ENCODE data around the gene TEX14.

TEX14 gene

DNA sequence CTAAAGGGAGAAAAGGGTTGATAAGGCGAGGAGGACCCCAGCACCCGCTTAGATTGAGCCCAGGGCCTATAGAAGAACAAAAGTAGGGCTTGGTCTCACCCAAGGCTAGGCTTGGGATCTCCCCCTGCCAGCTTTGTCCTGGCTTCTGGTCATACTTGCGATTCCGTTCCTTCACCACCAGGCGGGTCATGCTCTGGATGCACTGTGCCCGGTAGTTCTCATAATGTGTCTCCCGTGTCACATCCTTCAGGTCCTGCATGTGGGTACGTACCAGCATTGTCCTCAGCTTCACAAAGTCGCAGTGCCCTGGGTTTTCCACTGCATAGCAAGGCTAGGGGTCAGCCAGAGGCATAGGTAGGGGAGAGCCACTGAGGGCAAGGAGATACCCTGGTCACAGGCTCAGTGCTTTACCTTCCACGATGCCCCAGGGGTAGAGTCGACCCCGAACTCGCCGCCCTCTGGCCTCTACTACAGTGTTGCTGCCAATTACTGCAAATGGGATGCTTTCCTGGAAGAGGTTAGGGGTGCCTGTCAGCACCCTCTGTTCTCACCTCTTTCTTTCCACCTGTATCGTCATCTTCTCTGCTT, 170.9 kb downstream of the TEX14 start:
- DNase-seq (ENCODE audit: low spot score): peak; percentile 45

DNA sequence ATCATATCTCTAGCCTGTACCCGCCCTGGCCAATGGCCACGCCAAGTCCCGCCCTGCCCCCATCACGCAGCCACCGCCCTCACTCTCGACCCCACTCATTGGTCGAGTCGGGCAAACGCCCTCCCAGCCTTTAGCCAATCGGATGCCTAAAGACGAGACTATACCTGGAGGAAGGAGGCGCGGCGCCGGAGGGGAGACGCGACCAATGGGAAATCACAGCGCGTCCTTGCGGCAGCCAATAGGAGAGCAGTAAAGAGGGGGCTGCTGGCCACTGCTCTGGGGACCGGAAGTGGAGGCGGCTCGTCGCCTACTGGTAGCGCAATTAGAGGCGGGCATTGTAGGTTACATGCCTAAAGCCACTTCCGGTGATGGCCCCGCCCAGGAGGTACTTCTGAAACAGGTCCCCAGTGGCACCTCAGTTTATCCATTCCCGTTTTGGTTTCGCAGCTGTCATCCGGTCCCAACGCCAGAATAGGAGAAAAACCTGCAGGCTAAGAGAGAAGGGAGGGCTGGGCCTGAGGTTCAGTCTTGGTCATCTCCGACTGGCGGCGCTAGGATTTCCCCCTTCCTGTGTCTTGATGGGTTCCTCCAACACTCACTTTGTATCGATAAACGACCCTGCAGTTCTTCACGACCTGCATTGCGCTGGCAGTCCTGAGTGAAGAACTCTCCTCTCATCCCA, 173.8 kb downstream of the TEX14 start:
- DNase-seq (ENCODE audit: low spot score): peak; percentile 100

DNA sequence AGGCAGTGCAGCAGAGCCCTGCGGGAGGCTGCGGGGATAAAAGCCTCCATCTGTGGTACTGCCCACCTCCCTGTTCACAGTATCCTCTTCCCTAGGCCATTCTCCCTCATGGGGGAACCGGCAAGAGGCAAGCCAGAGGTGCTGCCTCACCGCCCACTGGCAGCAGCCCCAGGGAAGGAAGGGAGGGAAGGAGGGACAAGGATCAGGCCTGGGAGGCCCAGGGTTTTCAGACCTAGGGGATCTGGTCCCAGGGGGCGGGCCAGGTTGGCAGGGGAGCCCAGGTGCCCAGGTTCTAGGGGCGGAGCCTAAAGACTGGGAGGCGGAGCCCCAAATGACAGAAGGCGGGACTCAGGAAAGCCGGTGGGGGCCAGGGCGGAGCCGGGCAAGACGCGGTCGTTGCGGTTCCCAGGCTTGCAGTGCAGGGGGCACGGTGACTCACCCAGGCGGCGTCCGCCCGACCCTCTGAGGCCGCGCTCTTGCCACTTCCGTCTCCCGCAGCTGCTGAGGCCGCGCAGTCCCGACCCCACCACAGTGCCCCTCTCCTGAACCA, 174.4 kb downstream of the TEX14 start:
- DNase-seq (ENCODE audit: low spot score): no peak

DNA sequence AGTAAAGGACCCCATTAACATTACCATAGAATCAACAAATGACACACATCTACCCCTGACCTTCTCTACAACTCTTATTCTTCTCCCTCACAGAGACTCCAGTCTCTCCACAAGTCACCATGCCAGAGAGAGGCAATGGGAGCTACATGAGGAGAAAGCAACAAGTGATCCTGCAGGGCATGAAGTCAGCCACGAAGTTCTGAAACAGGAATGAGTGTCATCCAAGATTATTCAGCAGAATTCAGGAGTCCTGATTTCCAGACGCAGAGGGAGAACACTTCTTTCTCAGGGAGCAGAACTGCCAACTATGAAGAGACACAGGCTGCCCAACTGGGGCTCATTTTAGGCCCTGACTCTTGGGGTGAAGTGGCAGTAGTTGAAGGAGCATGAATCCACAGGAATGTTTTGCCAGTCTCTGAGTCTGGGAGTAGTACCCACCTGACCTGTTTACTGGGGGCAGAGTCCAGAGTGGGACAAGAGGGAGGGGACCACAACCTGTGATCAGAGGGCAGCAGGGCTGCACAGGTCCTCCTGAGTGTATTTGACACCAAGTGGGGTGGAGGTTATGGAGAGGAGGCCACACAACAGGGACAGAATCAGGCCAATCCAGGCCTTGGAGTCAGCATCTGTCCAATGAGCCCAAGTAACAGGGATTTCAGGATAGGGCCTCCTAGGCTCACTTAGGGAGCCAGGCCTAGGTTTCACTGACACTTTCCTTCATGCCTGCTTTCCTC, 175.0 kb downstream of the TEX14 start:
- no peak for DNase-seq (ENCODE audit: low spot score)

DNA sequence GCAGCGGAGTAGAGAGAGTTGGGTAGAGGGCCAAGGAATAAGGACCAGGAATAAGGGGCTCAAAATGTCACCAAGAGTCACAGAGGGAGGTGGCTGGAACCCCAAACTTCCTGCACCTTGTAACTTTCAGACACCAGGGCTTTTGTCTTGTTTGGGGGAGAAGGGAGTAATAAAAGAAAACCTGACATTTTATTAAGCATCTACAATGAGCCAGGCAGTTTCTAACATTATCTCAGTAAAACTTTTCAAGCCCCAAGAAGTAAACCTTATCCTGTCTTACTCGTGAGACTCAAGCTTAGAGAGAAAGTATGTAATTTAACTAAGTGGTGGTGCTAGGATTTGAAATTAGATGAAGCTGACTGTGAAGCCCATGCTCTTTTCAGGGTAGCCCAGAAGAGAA, 176.6 kb downstream of the TEX14 start:
- no peak for DNase-seq (ENCODE audit: low spot score)

DNA sequence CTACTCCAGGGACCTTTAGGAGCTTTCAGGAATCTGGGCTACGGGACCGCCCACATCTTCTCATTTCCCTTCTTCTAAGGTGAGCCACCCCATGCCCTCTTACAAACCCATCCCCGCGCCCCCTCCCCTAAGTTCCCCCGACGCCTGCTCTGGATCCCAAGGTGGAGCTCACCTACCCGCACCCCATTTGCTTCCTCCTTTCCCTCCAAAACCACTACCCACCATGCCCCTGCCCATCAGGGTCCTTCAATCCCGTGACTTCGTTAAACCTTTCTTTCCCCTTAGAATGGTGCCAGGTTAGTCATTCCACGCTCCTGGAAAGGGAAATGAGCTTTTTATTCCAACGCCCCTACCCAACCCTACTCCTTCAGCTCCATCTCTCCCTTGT, 177.1 kb downstream of the TEX14 start:
- no peak for DNase-seq (ENCODE audit: low spot score)

DNA sequence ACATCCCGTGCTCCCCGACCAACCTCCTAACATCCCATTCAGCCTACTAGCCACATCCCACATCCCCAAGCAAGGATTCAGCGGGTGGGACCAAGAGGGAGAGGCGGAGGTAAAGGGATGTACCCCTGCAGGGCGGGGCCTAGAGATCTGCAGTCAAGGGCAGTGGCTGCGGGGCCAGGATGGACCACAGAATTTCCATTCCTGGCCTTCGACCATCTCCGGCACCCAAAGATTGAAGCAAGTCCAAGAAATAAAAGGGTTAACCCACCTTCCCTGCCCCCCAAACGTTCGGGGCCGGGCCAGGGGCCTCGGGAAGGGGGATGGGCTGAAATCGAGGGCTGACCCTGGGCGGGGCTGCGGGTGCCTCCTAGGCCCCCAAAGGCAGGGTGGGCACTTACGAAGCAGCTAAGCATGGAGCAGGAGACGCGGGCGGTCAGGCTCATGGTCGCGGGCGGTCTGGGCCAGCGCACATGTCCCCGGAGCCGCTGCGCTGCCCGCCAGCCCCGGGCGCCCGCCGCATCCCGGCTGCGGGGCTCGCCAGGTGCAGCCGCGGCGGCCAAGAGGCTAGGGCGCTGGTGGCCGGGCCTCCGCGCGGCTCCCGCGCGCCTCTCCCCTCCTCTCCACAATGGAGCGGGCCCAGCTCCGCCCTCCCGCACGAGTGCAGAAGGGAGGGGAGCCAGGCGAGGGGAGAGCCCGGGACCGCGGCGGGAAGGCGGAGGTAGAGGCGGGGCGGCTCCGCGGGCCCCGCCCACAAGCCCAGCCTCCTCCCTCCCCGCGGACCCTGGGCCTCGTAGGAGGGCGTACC, 177.7 kb downstream of the TEX14 start, which contains the start of gene MTMR4:
Gene MTMR4, minus strand, starts transcription at position 674 of the 805 bp plus-strand sequence. Its CDS starts 231 bp downstream, at position 443.
- peak; percentile 79 for DNase-seq (ENCODE audit: low spot score)

DNA sequence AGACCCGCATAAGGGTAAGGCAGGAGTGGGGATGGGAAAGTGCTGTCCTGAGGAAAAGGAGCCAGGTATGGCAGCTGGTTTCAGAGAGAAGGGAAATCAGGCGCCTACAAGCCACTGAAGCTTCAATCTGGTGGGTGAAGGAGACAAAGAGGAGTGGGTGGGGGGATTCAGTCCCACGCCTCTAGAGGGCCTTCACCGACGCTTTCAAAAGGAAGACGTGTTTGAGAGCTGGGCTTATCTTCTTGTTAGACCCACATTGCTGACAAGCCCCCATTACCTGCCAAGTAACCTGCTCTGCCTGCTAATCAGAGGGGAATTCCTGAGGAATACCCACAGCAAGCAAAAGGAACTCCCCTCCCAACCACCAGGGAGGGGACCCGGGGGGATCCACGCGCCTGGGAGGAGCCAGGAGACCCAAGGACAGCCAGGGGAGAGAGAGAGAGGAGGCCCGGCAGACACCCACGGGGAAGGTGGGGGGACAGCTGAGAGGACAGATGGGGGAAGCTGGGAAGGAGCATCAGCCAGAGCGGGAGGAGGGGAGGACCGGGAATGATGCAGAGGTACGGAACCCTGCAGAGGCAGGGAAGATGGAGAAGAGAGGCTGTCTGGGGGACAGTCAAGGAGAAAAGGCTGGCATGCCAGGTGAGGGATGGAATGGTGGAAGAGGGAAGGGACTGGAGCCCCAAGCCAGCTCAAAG, 178.4 kb downstream of the TEX14 start:
- no peak for DNase-seq (ENCODE audit: low spot score)

DNA sequence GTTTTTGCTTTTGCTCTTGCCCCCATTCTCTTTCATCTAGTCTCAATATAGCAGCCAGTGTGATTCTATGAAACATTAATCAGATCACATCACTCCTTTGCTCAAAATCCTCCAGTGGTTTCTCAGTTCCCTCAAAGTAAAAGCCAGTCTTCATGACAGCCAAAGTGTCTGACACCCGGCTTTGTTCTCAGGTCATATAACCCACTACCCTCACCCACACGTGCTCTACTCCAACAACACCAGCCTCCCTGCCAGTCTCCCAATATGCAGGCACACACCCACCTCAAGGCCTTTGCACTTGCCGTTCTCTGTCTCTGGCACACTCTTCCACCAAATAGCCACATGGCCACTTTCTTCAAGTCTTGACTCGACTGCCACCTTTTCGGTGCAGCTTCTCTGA, 181.8 kb downstream of the TEX14 start:
- DNase-seq (ENCODE audit: low spot score): no peak

DNA sequence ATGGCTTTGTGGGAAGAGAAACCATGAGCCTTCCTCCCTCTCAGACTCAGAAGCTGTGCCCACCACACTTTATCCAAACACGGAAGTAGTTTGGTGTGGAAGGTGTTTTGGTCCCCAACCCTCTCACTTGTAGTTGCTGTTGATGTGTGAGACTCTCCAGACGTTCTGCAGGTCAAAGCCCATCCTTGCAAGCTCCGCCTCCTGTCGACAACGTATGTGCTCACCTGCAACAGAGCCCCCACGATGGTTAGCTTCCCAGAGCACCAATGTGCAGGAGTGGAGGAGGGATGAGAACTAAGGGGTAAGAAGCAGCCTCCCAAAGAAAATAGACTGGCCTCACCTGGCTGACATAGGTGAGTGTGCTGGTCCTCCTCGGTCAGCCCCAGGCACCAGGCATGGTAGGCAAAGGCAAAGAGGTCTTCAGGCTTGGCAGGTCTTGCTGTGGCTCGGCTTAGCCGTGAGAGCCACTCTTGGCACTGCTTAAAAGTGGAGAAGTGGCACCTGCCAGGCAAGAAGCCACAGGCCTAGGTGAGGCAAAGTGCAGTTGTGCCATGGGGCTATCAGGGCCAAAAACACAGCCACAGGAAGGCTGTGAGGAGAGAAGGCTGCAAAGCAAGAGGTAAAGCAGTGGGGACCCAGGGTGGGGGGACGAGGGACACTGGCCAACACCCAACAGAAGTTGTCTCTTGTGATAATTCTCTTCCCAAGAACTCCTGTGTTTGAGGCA, 183.3 kb downstream of the TEX14 start:
- no peak for DNase-seq (ENCODE audit: low spot score)

DNA sequence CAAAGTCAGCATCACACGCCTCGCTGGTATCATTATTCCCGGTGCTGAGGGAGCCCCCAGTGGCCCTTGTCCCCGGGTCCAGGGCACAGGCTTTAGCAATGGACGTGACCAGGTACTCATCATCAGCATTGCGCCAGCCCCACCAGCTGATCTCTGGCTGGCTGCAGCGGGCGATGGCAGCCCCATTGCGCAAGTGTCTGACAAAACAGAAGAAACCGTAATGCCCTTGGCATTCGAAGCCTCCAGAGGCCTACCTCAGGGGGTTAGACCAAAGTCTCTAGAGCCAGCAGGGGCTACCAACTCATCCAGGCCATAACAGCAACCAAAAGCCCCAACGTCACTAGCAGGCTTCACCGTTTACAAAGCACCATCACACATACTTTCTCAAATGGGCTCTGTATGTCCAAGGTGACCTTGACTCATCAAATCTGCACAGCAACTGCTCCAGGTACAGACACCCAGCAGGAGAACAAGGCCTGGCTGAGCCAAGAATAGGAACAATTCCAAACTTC, 184.7 kb downstream of the TEX14 start:
- no peak for DNase-seq (ENCODE audit: low spot score)
